HEK293T (cell line): ENCODE results near the gene PGBD4.

Experiments
- ARNT ChIP-seq: fragments of 450-650 bp; IDR thresholded peaks from 2 replicates; pipeline ENCODE4 v1.6.1; 2017; ENCODE audit warnings: mild to moderate bottlenecking
- CTBP1 ChIP-seq: fragments of 450-650 bp; IDR thresholded peaks from 2 replicates; pipeline ENCODE4 v1.6.1; 2016; ENCODE audit warnings: borderline replicate concordance
- ELF4 ChIP-seq: fragments of 450-650 bp; IDR thresholded peaks from 2 replicates; pipeline ENCODE4 v1.6.1; 2017; ENCODE audit warnings: antibody characterized with exemption
- FOXA1 ChIP-seq: fragments of 450-650 bp; IDR thresholded peaks from 2 replicates; pipeline ENCODE4 v1.6.1; 2016; ENCODE audit warnings: mild to moderate bottlenecking
- FOXM1 ChIP-seq: fragments of 450-650 bp; IDR thresholded peaks from 2 replicates; pipeline ENCODE4 v1.6.1; 2017; ENCODE audit warnings: mild to moderate bottlenecking, borderline replicate concordance
- PKNOX1 ChIP-seq: fragments of 450-650 bp; IDR thresholded peaks from 2 replicates; pipeline ENCODE4 v1.6.1; 2016
- SP1 ChIP-seq: fragments of 450-650 bp; IDR thresholded peaks from 2 replicates; pipeline ENCODE4 v1.6.1; 2017
- SUZ12 ChIP-seq: fragments of 450-650 bp; IDR thresholded peaks from 2 replicates; pipeline ENCODE4 v1.6.1; 2016; ENCODE audit warnings: mild to moderate bottlenecking
- TARDBP ChIP-seq: fragments of 450-650 bp; IDR thresholded peaks from 2 replicates; pipeline ENCODE4 v1.6.1; 2016
- ZNF384 ChIP-seq: fragments of 450-650 bp; IDR thresholded peaks from 2 replicates; pipeline ENCODE4 v1.6.1; 2016

GRCh38 chr15:34125945-34126344, 24.1 kb downstream of the PGBD4 start:
- TF ChIP-seq SP1 (no peak), ZNF384 (no peak), CTBP1 (no peak), FOXA1 (no peak), FOXM1 (no peak), SUZ12 (no peak), TARDBP (no peak), PKNOX1 (no peak), ARNT (no peak), ELF4 (no peak)
